HepG2 (cell line): ENCODE results near the gene MED15. TPM values are rescaled to one million over a fixed set of nuclear protein-coding genes. Genes with fewer than 3 reads are reported as not detected.

Experiments
- AGO1 ChIP-seq: fragments of 200-400 bp; formaldehyde crosslinking; IDR thresholded peaks from 2 replicates; pipeline ENCODE4 v1.6.1; 2017; ENCODE audit warnings: mild to moderate bottlenecking, low read depth, low read length, moderate library complexity; ENCODE audit not compliant: poor library complexity, severe bottlenecking
- BRD4 ChIP-seq: sonication (generic); formaldehyde crosslinking; IDR thresholded peaks from 2 replicates; pipeline ENCODE4 v1.4.0; 2020; ENCODE audit warnings: missing genetic modification reagents
- FOXO4 ChIP-seq: sonication (generic); formaldehyde crosslinking; conservative IDR thresholded peaks from 2 replicates; pipeline ENCODE4 v1.8.1; 2023; ENCODE audit warnings: missing genetic modification reagents
- GPBP1L1 ChIP-seq: sonication (generic); formaldehyde crosslinking; IDR thresholded peaks from 2 replicates; pipeline ENCODE4 v1.5.0; 2020; ENCODE audit warnings: mild to moderate bottlenecking, missing genetic modification reagents
- HMGXB3 ChIP-seq: sonication (generic); formaldehyde crosslinking; IDR thresholded peaks from 2 replicates; pipeline ENCODE4 v1.4.0; 2020; ENCODE audit warnings: missing genetic modification reagents, borderline replicate concordance
- KLF15 ChIP-seq: sonication (generic); formaldehyde crosslinking; IDR thresholded peaks from 2 replicates; pipeline ENCODE4 v1.8.1; 2023; ENCODE audit warnings: borderline replicate concordance, mild to moderate bottlenecking, inconsistent platforms, missing genetic modification reagents, mixed read lengths
- MIER3 ChIP-seq: IDR thresholded peaks from 2 replicates; pipeline ENCODE4 v1.6.1; 2016; ENCODE audit warnings: missing compliant biosample characterization, borderline replicate concordance
- NFKBIZ ChIP-seq: IDR thresholded peaks from 2 replicates; pipeline ENCODE4 v1.6.1; 2018; ENCODE audit warnings: missing genetic modification reagents, missing compliant biosample characterization
- ONECUT2 ChIP-seq: sonication (generic); formaldehyde crosslinking; IDR thresholded peaks from 2 replicates; pipeline ENCODE4 v1.4.0; 2020; ENCODE audit warnings: missing genetic modification reagents
- SKIL ChIP-seq: sonication (generic); formaldehyde crosslinking; IDR thresholded peaks from 2 replicates; pipeline ENCODE4 v1.8.0; 2022; ENCODE audit warnings: missing genetic modification reagents, mild to moderate bottlenecking, moderate library complexity, borderline replicate concordance
- ZNF205 ChIP-seq: IDR thresholded peaks from 2 replicates; pipeline ENCODE4 v1.6.1; 2018; ENCODE audit warnings: missing biosample characterization, missing genetic modification reagents
- ZNF343 ChIP-seq: sonication (generic); formaldehyde crosslinking; IDR thresholded peaks from 2 replicates; pipeline ENCODE4 v1.4.0; 2020; ENCODE audit warnings: mild to moderate bottlenecking, missing genetic modification reagents
- ZNF746 ChIP-seq: sonication (generic); formaldehyde crosslinking; IDR thresholded peaks from 2 replicates; pipeline ENCODE4 v1.8.0; 2022; ENCODE audit warnings: mild to moderate bottlenecking, missing genetic modification reagents
- ZNF772 ChIP-seq: sonication (generic); formaldehyde crosslinking; IDR thresholded peaks from 2 replicates; pipeline ENCODE4 v1.5.0; 2020; ENCODE audit warnings: mild to moderate bottlenecking, missing genetic modification reagents
- ZNF781 ChIP-seq: sonication (generic); formaldehyde crosslinking; IDR thresholded peaks from 2 replicates; pipeline ENCODE4 v1.5.1; 2020; ENCODE audit warnings: borderline replicate concordance, mild to moderate bottlenecking, missing genetic modification reagents; ENCODE audit errors: not compliant biosample characterization
- polyA plus RNA-seq, 8 experiments: library from polyadenylated mRNA; depleted of rRNA in 3 of 8; stranded (reverse) in 7 of 8; unstranded in 1 of 8; fragments of >200 nt; fragmentation: Illumina TruSeq in 4 of 8; extraction: Trizol in 4 of 8; gene quantifications; 2 replicates each; pipeline versions ENCODE4 v1.2.1 to v1.2.3, GENCODE V29; 2011 to 2016; ENCODE audit warnings: low read depth in 4 of 8, missing spikeins in 1 of 8, mixed read lengths in 1 of 8; ENCODE audit not compliant: insufficient read depth in 1 of 8
- total RNA-seq, 5 experiments: library from RNA; depleted of rRNA; stranded (reverse); fragments of >200 nt; fragmentation: Illumina TruSeq; extraction: Trizol; gene quantifications; 2 replicates each; pipeline ENCODE4 v1.2.3, GENCODE V29; 2016; ENCODE audit warnings: low read depth in 1 of 5
- TF ChIP-seq, protein P1 (sequence below): sonication (generic); formaldehyde crosslinking; IDR thresholded peaks from 2 replicates; pipeline ENCODE4 v1.4.0; 2020; ENCODE audit warnings: mild to moderate bottlenecking, missing genetic modification reagents

The MED15 gene
- total and polyA plus RNA-seq, 2 of the 13 experiments (the other 11 are each of a cell fraction or from before 2014, with no cell fraction given), result 14.3 to 27.0 TPM

GRCh38 chr22:20507253-20508066 is at the start of gene MED15 (continued):
- no peak for TF ChIP-seq NFKBIZ (CRISPR knock-in tag)
- TF ChIP-seq GPBP1L1 (CRISPR knock-in tag), result no peak
- peak; percentile 62; the same call in 1 of the 2 replicates for TF ChIP-seq ZNF772 (CRISPR knock-in tag)
- TF ChIP-seq HMGXB3 (CRISPR knock-in tag), result 0 out of 2 replicates have a peak, but pooled peaks have one; percentile 51
- TF ChIP-seq KLF15 (CRISPR knock-in tag), result peak; percentile 61; the same call in 1 of the 2 replicates
- peak; percentile 47 for TF ChIP-seq ZNF781 (CRISPR knock-in tag)
- peak; percentile 85; the same call in 1 of the 2 replicates for TF ChIP-seq ZNF205
- TF ChIP-seq ZNF343 (CRISPR knock-in tag), result peak; percentile 91; the same call in 1 of the 2 replicates
- TF ChIP-seq ZNF746 (CRISPR knock-in tag), result peak; percentile 69; the same call in 1 of the 2 replicates
- TF ChIP-seq AGO1, result peak; percentile 59
- TF ChIP-seq FOXO4 (CRISPR knock-in tag), result no peak
- TF ChIP-seq, protein P1, sequence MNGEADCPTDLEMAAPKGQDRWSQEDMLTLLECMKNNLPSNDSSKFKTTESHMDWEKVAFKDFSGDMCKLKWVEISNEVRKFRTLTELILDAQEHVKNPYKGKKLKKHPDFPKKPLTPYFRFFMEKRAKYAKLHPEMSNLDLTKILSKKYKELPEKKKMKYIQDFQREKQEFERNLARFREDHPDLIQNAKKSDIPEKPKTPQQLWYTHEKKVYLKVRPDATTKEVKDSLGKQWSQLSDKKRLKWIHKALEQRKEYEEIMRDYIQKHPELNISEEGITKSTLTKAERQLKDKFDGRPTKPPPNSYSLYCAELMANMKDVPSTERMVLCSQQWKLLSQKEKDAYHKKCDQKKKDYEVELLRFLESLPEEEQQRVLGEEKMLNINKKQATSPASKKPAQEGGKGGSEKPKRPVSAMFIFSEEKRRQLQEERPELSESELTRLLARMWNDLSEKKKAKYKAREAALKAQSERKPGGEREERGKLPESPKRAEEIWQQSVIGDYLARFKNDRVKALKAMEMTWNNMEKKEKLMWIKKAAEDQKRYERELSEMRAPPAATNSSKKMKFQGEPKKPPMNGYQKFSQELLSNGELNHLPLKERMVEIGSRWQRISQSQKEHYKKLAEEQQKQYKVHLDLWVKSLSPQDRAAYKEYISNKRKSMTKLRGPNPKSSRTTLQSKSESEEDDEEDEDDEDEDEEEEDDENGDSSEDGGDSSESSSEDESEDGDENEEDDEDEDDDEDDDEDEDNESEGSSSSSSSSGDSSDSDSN (CRISPR knock-in tag), result peak; percentile 93
- peak; percentile 51 for TF ChIP-seq BRD4
- 0 out of 2 replicates have a peak, but pooled peaks have one; percentile 18 for TF ChIP-seq ONECUT2 (CRISPR knock-in tag)
- no peak for TF ChIP-seq SKIL
- peak; percentile 92; the same call in 1 of the 2 replicates for TF ChIP-seq MIER3 (CRISPR knock-in tag)
